ENCODE measurements around the gene ALOX12B.

ALOX12B gene

DNA sequence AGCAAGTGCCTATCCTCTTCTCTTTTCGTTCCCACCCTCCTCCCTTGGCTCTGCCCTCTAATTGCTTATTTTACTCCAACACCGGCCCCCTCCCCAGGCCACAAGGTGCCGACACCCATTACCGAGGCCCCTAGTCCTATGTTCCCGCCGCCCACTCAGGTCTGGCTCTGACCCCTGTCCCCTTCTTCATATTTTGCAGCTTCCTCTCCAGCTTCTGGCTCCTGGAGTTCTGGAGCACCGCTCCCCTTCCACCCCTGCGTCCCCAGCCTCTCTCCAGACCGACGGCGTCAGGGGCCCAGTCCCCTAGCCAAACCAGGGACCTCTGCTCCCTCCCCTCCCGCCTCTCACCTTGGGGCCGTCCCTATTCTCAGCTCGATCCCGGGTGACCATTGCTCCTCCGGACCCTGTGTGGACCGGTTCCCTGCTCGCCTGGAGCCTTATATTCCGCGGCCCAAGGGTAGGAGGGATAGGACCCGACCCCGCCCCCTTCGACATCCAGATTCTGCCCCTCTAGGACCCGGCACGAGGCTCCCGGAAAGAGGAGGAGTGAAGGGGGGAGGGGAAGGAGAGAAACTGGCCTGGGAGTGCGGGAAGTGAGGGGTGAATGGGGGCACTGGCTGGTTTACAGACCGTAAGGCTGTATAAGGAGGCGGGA, 36.3 kb upstream of the ALOX12B start, which contains the start of gene HES7:
TSS of gene HES7 (minus strand) at position 412 of the 655 bp plus-strand sequence. CDS start at position 390, 22 bp downstream.
- H3K9me3 ChIP-seq (ENCODE audit: low read length) = no peaks in the 10 kb centered on the region
- H2AFZ ChIP-seq (ENCODE audit: low read length) = no peak within 1 kb of the TSS
- no peaks in the 10 kb centered on the region for H3K79me2 ChIP-seq (ENCODE audit: insufficient read depth, low read length)
- H3K4me2 ChIP-seq (ENCODE audit: low read length) = peak within 1 kb of the TSS; percentile 88
- no peak within 1 kb of the TSS for H3K27ac ChIP-seq (ENCODE audit: low read depth, low read length, poor library complexity, severe bottlenecking)
- no peak for TF ChIP-seq EZH2 (IDR thresholded peaks at IDR 0.05; ENCODE audit: borderline replicate concordance, low read length)
- TF ChIP-seq, protein P1, sequence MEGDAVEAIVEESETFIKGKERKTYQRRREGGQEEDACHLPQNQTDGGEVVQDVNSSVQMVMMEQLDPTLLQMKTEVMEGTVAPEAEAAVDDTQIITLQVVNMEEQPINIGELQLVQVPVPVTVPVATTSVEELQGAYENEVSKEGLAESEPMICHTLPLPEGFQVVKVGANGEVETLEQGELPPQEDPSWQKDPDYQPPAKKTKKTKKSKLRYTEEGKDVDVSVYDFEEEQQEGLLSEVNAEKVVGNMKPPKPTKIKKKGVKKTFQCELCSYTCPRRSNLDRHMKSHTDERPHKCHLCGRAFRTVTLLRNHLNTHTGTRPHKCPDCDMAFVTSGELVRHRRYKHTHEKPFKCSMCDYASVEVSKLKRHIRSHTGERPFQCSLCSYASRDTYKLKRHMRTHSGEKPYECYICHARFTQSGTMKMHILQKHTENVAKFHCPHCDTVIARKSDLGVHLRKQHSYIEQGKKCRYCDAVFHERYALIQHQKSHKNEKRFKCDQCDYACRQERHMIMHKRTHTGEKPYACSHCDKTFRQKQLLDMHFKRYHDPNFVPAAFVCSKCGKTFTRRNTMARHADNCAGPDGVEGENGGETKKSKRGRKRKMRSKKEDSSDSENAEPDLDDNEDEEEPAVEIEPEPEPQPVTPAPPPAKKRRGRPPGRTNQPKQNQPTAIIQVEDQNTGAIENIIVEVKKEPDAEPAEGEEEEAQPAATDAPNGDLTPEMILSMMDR (IDR thresholded peaks at IDR 0.05; ENCODE audit: low read length) = no peak
- H4K20me1 ChIP-seq (ENCODE audit: insufficient read depth, low read length) = no peaks in the 10 kb centered on the region
- peaks cover 12% of the 10 kb centered on the region for H3F3A ChIP-seq (ENCODE audit: insufficient read depth, low read length)
- peak within 1 kb of the TSS; percentile 64; the same call in 1 of the 2 replicates for H3K9ac ChIP-seq (ENCODE audit: low read length)
- H3K4me3 ChIP-seq (ENCODE audit: low read depth, low read length, poor library complexity, severe bottlenecking) = peak within 1 kb of the TSS; percentile 98
- peaks cover 58% of the 10 kb centered on the region for H3K4me1 ChIP-seq (ENCODE audit: insufficient read depth, low read length, severe bottlenecking)
- H3K27me3 ChIP-seq (ENCODE audit: insufficient read depth, low read length) = peaks cover 6% of the 10 kb centered on the region
- H3K9me2 ChIP-seq (ENCODE audit: low read depth, low read length) = no peaks in the 10 kb centered on the region
- H3K36me3 ChIP-seq (ENCODE audit: insufficient read depth, low read length) = no peaks in the 10 kb centered on the region

DNA sequence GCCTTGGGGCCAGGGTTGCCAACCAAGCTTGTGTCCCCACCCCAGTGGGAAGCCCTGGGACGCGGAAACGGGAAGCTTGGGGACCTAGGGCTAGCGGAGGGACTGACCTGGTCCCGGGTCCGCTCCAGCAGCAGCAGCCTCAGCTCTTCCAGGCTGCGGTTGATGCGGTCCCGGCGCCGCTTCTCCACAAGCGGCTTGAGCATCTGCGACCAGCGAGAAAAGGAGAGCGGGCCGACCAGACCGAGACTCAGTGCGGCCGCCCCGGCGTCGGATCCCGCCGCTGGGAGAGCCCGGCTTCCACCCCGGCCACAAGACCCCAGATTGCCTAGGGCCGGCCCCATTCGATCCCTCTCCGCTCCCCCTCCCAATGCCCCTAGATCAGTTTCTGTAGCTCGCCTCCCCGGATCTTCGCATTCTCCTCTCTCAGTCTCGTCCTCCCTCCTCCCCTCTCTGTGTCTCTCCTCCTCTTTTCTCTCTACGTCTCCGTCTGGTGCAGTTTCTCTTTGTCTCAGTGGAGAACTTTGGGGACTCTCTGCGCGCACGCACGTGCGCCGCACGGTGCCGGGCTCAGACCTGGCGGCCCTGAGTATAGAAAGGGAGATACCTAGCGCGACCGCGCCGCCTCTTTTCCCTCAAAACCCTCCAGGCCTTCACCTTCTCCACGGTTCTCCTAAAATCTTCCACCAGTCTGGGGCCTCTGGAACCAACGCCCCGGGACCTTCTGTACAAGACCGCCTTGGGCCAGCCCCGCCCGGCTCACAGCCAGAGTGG, 35.6 kb upstream of the ALOX12B start:
- no peaks in the 10 kb centered on the region for H3K36me3 ChIP-seq (ENCODE audit: insufficient read depth, low read length)
- H3K4me2 ChIP-seq (ENCODE audit: low read length) = peak overlapping the region; percentile 88
- no peak overlapping the region for H3K27ac ChIP-seq (ENCODE audit: low read depth, low read length, poor library complexity, severe bottlenecking)
- peak overlapping the region; percentile 35; the same call in 1 of the 2 replicates for H3K9ac ChIP-seq (ENCODE audit: low read length)
- no peaks in the 10 kb centered on the region for H3K79me2 ChIP-seq (ENCODE audit: insufficient read depth, low read length)
- peaks cover 12% of the 10 kb centered on the region for H3F3A ChIP-seq (ENCODE audit: insufficient read depth, low read length)
- H4K20me1 ChIP-seq (ENCODE audit: insufficient read depth, low read length) = no peaks in the 10 kb centered on the region
- TF ChIP-seq EZH2 (IDR thresholded peaks at IDR 0.05; ENCODE audit: borderline replicate concordance, low read length) = no peak
- TF ChIP-seq, protein P1 (IDR thresholded peaks at IDR 0.05; ENCODE audit: low read length) = no peak
- H3K9me2 ChIP-seq (ENCODE audit: low read depth, low read length) = no peaks in the 10 kb centered on the region
- H3K4me3 ChIP-seq (ENCODE audit: low read depth, low read length, poor library complexity, severe bottlenecking) = peak overlapping the region; percentile 98
- peaks cover 63% of the 10 kb centered on the region for H3K4me1 ChIP-seq (ENCODE audit: insufficient read depth, low read length, severe bottlenecking)
- no peaks in the 10 kb centered on the region for H3K9me3 ChIP-seq (ENCODE audit: low read length)
- no peak overlapping the region for H2AFZ ChIP-seq (ENCODE audit: low read length)
- H3K27me3 ChIP-seq (ENCODE audit: insufficient read depth, low read length) = peaks cover 6% of the 10 kb centered on the region

DNA sequence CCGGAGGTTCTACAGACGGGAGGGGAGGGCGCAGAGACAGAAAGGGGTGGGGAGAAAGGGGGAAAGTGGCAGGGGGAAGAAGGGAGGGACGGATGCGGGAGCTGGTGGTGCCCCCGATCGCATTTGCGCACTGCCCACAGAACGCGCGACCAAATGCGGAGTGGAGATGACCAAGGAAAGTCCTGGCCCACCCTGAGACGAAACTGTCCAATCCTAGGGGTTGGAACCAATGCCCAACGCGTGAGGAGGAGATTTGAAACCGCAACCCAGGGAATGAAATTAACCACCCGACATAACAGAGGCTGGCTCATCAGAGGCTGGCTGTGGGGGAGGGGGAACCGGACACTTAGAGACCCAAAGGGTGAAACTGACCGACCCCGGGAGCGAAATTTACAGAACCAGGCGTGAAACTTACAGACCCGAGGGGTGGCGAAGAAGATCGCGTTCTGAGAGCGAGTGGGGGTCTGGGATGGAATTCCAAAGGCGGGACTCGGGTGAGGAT, 35.0 kb upstream of the ALOX12B start:
- H4K20me1 ChIP-seq (ENCODE audit: insufficient read depth, low read length) = no peaks in the 10 kb centered on the region
- TF ChIP-seq EZH2 (IDR thresholded peaks at IDR 0.05; ENCODE audit: borderline replicate concordance, low read length) = no peak
- TF ChIP-seq, protein P1 (IDR thresholded peaks at IDR 0.05; ENCODE audit: low read length) = no peak
- peaks cover 12% of the 10 kb centered on the region for H3F3A ChIP-seq (ENCODE audit: insufficient read depth, low read length)
- H3K27ac ChIP-seq (ENCODE audit: low read depth, low read length, poor library complexity, severe bottlenecking) = no peak overlapping the region
- H3K4me2 ChIP-seq (ENCODE audit: low read length) = peak overlapping the region; percentile 88
- no peaks in the 10 kb centered on the region for H3K79me2 ChIP-seq (ENCODE audit: insufficient read depth, low read length)
- peak overlapping the region; percentile 98 for H3K4me3 ChIP-seq (ENCODE audit: low read depth, low read length, poor library complexity, severe bottlenecking)
- H2AFZ ChIP-seq (ENCODE audit: low read length) = no peak overlapping the region
- H3K9me2 ChIP-seq (ENCODE audit: low read depth, low read length) = no peaks in the 10 kb centered on the region
- peaks cover 11% of the 10 kb centered on the region for H3K27me3 ChIP-seq (ENCODE audit: insufficient read depth, low read length)
- no peaks in the 10 kb centered on the region for H3K36me3 ChIP-seq (ENCODE audit: insufficient read depth, low read length)
- peaks cover 70% of the 10 kb centered on the region for H3K4me1 ChIP-seq (ENCODE audit: insufficient read depth, low read length, severe bottlenecking)
- H3K9ac ChIP-seq (ENCODE audit: low read length) = peak overlapping the region; percentile 35; the same call in 1 of the 2 replicates
- H3K9me3 ChIP-seq (ENCODE audit: low read length) = no peaks in the 10 kb centered on the region

Measured in OCI-LY1 (cell line).